ENCODE results near the gene GLP2R.

- no peak for TF ChIP-seq CTCF (conservative IDR thresholded peaks at IDR 0.05; ENCODE audit: low read depth in 2 of 2)
- TF ChIP-seq POLR2AphosphoS5 (IDR thresholded peaks at IDR 0.05; ENCODE audit: low read depth): no peak
Measured at GRCh38 chr17:9898812-9899211, 73.1 kb downstream of the GLP2R start.
